ENCODE measurements around the gene SRSF11. TPM values are rescaled to one million over a fixed set of nuclear protein-coding genes. Genes with fewer than 3 reads are reported as not detected.

SRSF11 gene
- total and polyA plus RNA-seq, 2 of the 8 experiments (the other 6 are each of a cell fraction or from before 2014, with no cell fraction given), result 183 to 260 TPM

- TF ChIP-seq MAX (IDR thresholded peaks at IDR 0.05) (no peak), TBP (IDR thresholded peaks at IDR 0.05; ENCODE audit: low read depth, low read length) (no peak), BRCA1 (IDR thresholded peaks at IDR 0.05; ENCODE audit: low read depth, low read length) (no peak), EGR1 (IDR thresholded peaks at IDR 0.05; ENCODE audit: borderline replicate concordance, low read depth, low read length) (no peak), MAFK (IDR thresholded peaks at IDR 0.05; ENCODE audit: low read depth, low read length) (no peak), YY1 (IDR thresholded peaks at IDR 0.05; ENCODE audit: low read depth, low read length) (no peak), KDM1A (IDR thresholded peaks at IDR 0.05; ENCODE audit: borderline replicate concordance, low read length) (no peak), CBX8 (IDR thresholded peaks at IDR 0.05; ENCODE audit: borderline replicate concordance, low read depth, low read length) (no peak)
These were observed 74.6 kb downstream of the SRSF11 start (continued) for GRCh38 chr1:70295749-70296148.
